Measurements from ENCODE around the gene RBM12.

The RBM12 gene

DNA sequence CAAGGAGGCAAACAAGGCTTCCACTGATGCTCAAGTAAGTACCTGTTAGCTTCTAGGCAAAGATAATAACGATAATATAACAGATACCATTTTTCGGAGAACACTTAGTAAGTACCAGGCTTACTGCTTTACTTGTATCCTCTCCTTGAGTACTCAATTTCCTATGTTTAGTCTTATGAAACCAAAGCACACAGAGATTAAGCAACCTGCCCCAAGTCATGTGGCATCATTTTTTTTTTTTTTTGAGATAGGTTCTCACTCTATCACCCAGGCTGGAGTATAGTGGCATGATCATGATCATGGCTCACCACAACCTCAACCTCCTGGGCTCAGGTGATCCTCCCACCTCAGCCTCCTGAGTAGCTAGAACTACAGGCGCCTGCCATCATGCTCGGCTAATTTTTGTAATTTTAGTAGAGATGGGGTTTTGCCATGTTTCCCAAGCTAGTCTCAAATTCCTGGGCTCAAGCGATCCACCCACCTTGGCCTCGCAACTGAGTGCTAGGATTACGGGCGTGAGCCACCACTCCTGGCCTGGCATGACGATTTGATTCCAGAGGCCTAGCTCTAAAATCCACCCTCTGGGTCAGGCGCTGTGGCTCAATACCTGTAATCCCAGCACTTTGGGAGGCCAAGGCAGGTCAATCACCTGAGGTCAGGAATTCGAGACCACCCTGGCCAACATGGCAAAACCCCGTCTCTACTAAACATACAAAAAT is 35.1 kb downstream of the RBM12 start:
- Histone ChIP-seq H3K27me3 (ENCODE audit: control insufficient read depth, insufficient read depth, low read length) (no peaks in the 10 kb centered on the region), H3K9me3 (replicated peaks; ENCODE audit: low read length) (no peaks in the 10 kb centered on the region), H3K4me1 (ENCODE audit: control insufficient read depth, insufficient read depth, low read length) (no peaks in the 10 kb centered on the region), H3K4me2 (ENCODE audit: low read length) (no peak overlapping the region), H3K36me3 (ENCODE audit: insufficient read depth, low read length) (peaks cover 63% of the 10 kb centered on the region), H3K9ac (ENCODE audit: low read depth, low read length) (no peak overlapping the region), H3K4me3 (ENCODE audit: low read length) (no peak overlapping the region)

DNA sequence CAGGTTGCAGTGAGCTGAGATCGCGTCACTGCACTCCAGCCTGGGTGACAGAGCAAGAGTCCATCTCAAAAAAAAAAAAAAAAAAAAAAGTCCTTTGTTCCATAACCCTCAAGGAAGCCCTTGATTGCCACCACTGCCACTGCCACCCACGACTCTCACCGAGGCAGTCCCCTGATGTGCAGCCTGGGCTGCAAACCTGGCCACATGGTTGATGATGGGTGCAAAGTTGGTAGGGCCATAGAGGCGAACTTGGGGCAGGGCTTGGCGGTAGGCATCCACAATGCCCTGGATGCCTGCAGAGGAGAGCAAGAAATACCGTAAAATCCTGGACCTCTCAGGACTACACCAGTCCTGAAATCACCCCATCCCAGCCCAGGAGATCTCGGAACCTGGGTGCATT is 37.6 kb downstream of the RBM12 start:
- Histone ChIP-seq H3K9me3 (replicated peaks; ENCODE audit: low read length) (no peaks in the 10 kb centered on the region), H3K4me3 (ENCODE audit: low read length) (no peak overlapping the region), H3K4me1 (ENCODE audit: control insufficient read depth, insufficient read depth, low read length) (no peaks in the 10 kb centered on the region), H3K9ac (ENCODE audit: low read depth, low read length) (no peak overlapping the region), H3K4me2 (ENCODE audit: low read length) (no peak overlapping the region), H3K27me3 (ENCODE audit: control insufficient read depth, insufficient read depth, low read length) (no peaks in the 10 kb centered on the region), H3K36me3 (ENCODE audit: insufficient read depth, low read length) (peaks cover 60% of the 10 kb centered on the region)

DNA sequence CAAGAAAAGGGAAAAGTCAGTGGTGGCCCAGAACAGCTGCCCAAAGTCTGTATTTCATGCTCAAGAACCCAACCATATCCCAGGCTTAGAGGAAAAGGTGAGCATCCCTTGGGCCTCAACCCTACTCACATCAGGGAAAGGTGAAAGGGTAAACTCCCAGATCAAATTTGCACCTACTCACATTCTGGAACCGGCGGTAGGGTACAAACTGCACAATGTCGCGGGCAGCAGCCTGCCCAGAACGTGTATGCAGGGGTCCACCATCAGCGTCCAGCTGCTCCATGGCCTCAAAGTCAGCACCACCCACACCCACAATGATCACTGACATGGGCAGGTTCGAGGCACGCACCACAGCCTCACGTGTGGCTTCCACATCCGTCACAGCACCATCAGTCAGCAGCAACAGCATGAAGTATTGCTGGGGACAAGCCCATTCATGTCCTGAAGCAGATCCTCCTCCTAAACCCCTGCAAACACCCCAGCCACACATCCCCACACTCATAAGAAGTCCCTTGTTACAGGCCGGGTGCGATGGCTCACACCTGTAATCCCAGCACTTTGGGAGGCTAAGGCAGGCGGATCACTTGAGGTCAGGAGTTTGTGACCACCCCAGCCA is 38.2 kb downstream of the RBM12 start:
- Histone ChIP-seq H3K4me2 (ENCODE audit: low read length) (no peak overlapping the region), H3K9me3 (replicated peaks; ENCODE audit: low read length) (no peaks in the 10 kb centered on the region), H3K4me1 (ENCODE audit: control insufficient read depth, insufficient read depth, low read length) (no peaks in the 10 kb centered on the region), H3K9ac (ENCODE audit: low read depth, low read length) (no peak overlapping the region), H3K4me3 (ENCODE audit: low read length) (no peak overlapping the region), H3K36me3 (ENCODE audit: insufficient read depth, low read length) (peaks cover 57% of the 10 kb centered on the region), H3K27me3 (ENCODE audit: control insufficient read depth, insufficient read depth, low read length) (no peaks in the 10 kb centered on the region)

DNA sequence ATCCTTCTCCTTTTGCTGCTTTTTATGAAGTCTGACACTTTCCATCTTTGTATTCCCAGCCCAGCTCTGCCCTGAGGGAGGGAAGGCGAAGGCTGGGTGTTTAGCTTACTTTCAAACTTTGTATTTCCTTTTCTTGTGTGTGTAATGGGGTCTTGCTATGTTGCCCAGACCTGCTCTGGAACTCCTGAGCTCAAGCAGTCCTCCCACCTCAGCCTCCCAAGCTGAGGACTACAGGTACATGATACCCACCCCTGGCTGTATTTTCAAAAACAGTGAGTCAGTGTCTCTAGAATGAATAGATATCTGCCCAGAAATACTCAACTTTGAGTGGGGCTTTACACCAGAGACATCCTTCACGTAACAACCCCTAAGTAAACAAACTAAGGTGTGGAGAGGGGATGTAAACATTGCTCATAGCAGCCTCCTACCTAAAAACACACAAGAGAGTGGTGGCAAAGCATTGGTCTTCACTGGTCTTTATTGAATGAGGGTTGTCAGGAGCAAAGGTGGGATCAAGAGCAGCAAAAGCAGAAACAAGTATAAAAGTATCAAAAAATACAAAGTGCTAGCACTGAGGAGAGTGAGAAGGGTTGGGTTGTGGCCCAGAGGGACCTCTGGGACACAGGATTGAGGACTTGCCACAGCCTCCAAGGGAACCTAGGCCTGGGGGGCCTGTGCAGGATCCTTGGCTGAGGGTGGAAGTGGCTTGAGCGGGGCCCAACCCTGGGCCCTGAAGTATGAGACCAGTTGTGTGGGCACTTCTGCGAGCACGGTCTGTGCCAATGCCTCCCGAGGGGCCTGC is 38.9 kb downstream of the RBM12 start:
- Histone ChIP-seq H3K36me3 (ENCODE audit: insufficient read depth, low read length) (peaks cover 57% of the 10 kb centered on the region), H3K9ac (ENCODE audit: low read depth, low read length) (no peak overlapping the region), H3K9me3 (replicated peaks; ENCODE audit: low read length) (no peaks in the 10 kb centered on the region), H3K27me3 (ENCODE audit: control insufficient read depth, insufficient read depth, low read length) (no peaks in the 10 kb centered on the region), H3K4me3 (ENCODE audit: low read length) (no peak overlapping the region), H3K4me2 (ENCODE audit: low read length) (no peak overlapping the region), H3K4me1 (ENCODE audit: control insufficient read depth, insufficient read depth, low read length) (no peaks in the 10 kb centered on the region)

DNA sequence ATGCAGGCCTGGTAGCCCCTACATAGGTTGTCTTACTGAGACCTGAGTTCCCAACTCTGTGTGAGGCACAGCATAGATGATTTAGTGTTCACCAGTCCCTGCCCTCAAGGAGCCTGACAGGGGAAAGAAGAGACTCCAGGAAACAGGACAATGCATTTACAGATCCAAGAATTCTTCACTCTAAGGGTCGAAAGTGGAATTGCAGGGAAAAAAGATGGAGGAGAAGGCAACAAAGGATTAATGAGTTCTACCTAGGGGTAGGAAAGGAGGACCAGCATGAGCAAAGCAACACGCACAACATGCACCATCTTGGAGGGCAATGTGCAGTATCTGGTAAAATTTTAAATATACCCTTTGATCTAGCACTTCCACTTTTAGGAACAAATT is 43.1 kb downstream of the RBM12 start:
- Histone ChIP-seq H3K4me3 (ENCODE audit: low read length) (no peak overlapping the region), H3K4me1 (ENCODE audit: control insufficient read depth, insufficient read depth, low read length) (peaks cover 25% of the 10 kb centered on the region), H3K9me3 (replicated peaks; ENCODE audit: low read length) (no peaks in the 10 kb centered on the region), H3K4me2 (ENCODE audit: low read length) (no peak overlapping the region), H3K36me3 (ENCODE audit: insufficient read depth, low read length) (peaks cover 26% of the 10 kb centered on the region), H3K27me3 (ENCODE audit: control insufficient read depth, insufficient read depth, low read length) (no peaks in the 10 kb centered on the region), H3K9ac (ENCODE audit: low read depth, low read length) (no peak overlapping the region)

DNA sequence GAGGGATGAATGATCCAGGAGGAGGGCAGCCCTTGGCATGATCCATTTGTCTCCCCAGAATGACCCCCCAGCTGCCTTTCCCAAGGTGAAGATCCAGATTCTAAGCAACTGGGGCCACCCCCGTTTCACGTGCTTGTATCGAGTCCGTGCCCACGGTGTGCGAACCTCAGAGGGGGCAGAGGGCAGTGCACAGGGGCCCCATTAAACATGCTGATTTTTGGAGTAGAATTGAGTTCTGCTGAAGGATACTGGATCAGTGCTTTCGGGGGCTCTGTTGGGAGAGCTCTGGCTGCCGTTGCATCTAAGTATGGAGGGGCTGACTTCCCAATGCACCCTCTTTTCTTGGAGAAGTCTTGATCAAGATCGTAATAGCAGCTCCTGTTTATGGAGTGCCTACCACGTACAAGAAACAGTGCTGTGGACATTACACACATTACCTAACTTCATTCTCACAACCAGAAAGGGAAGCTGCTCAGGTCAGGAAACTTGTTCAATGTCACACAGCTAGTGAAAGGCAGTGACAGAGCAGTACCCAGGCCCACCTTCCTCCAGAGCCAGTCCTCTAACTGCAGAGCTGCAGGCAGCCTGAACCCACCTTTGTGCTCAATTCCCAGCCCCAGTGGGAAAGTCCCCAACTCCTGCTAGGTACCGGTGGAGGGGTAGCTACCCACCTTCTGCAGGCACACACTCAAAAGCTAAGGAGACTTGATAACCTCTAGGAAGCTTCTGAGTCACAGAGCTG is 43.7 kb downstream of the RBM12 start:
- Histone ChIP-seq H3K4me3 (ENCODE audit: low read length) (no peak overlapping the region), H3K4me1 (ENCODE audit: control insufficient read depth, insufficient read depth, low read length) (peaks cover 26% of the 10 kb centered on the region)

DNA sequence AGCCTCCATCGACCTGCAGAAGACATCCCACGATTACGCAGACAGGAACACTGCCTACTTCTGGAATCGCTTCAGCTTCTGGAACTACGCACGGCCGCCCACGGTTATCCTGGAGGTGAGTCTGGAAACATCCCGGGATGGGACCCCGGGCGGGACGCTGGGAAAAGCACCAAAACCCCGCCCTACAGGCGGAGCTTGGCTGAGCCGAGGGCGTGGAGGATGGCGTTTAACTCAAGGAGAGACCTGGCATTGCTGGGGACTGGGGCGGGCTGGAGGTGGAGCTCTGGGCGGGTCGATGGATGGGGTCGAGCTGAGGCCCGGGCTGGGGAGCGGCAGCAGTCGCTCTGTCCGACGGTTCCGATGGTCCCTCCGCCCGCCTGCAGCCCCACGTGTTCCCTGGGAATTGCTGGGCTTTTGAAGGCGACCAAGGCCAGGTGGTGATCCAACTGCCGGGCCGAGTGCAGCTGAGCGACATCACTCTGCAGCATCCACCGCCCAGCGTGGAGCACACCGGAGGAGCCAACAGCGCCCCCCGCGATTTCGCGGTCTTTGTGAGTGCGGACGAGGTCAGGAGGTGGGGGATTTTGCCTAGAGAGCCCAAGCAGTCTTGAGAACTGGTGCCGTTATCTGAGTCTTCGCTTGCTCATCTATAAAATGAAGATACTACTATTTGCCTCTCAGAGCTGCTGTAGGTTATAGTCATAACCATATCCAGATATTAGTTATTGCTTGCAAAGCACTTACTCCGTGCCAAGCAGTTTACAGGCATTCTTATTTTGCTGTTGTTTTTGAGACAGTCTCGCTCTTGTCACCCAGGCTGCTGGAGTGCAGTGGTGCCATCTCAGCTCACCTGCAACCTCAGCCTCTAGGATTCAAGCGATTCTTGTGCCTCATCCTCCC is 45.3 kb downstream of the RBM12 start:
- Histone ChIP-seq H3K36me3 (ENCODE audit: insufficient read depth, low read length) (peaks cover 13% of the 10 kb centered on the region), H3K9ac (ENCODE audit: low read depth, low read length) (no peak overlapping the region), H3K9me3 (replicated peaks; ENCODE audit: low read length) (no peaks in the 10 kb centered on the region), H3K4me1 (ENCODE audit: control insufficient read depth, insufficient read depth, low read length) (peaks cover 33% of the 10 kb centered on the region), H3K4me2 (ENCODE audit: low read length) (peak overlapping the region; percentile 85), H3K4me3 (ENCODE audit: low read length) (peak overlapping the region; percentile 67), H3K27me3 (ENCODE audit: control insufficient read depth, insufficient read depth, low read length) (no peaks in the 10 kb centered on the region)

More for the DNA sequence above, 43.7 kb downstream of the RBM12 start:
- Histone ChIP-seq H3K36me3 (ENCODE audit: insufficient read depth, low read length) (peaks cover 20% of the 10 kb centered on the region), H3K4me2 (ENCODE audit: low read length) (no peak overlapping the region), H3K9me3 (replicated peaks; ENCODE audit: low read length) (no peaks in the 10 kb centered on the region), H3K9ac (ENCODE audit: low read depth, low read length) (no peak overlapping the region), H3K27me3 (ENCODE audit: control insufficient read depth, insufficient read depth, low read length) (no peaks in the 10 kb centered on the region)

DNA sequence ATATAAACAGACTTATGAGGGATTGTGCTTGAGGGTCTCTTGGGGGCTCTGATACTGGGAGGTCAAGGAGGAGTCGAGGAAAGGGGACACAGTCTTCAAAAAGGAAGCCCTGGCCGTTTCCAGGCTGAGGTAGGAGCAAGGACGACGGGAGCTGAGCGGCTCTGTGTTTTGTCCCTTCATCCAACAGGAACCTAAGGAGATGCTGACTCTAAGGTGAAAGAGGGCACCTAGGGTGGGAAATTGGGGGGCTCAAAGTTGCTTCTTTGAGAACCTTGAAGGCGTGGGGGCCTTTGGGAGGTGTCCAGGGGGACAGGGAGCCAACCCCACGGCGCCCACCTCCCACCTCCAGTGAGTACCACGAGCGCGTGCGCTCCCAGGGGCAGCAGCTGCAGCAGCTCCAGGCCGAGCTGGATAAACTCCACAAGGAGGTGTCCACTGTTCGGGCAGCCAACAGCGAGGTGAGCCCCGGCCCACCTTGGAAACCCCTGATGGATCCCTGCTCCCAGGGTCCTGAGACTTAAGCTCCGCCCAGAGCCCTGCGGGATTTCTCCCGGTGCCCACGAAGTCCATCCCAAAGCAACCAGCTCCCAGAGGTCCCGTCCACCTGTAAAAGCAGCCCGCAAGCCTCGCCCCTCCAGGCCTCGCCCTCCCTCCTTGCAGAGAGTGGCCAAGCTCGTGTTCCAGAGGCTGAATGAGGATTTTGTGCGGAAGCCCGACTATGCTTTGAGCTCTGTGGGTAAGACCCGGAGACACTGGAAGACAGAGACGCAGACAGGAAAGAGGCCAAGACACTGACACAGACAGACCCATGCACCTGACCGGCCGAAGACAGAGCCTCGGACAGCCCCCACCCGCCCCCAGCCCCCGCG is 46.2 kb downstream of the RBM12 start:
- peak overlapping the region; percentile 71 for H3K9ac ChIP-seq (ENCODE audit: low read depth, low read length)
- H3K4me2 ChIP-seq (ENCODE audit: low read length), result peak overlapping the region; percentile 85
- peak overlapping the region; percentile 67 for H3K4me3 ChIP-seq (ENCODE audit: low read length)
- no peaks in the 10 kb centered on the region for H3K9me3 ChIP-seq (replicated peaks; ENCODE audit: low read length)
- no peaks in the 10 kb centered on the region for H3K27me3 ChIP-seq (ENCODE audit: control insufficient read depth, insufficient read depth, low read length)
- peaks cover 13% of the 10 kb centered on the region for H3K36me3 ChIP-seq (ENCODE audit: insufficient read depth, low read length)
- peaks cover 33% of the 10 kb centered on the region for H3K4me1 ChIP-seq (ENCODE audit: control insufficient read depth, insufficient read depth, low read length)

DNA sequence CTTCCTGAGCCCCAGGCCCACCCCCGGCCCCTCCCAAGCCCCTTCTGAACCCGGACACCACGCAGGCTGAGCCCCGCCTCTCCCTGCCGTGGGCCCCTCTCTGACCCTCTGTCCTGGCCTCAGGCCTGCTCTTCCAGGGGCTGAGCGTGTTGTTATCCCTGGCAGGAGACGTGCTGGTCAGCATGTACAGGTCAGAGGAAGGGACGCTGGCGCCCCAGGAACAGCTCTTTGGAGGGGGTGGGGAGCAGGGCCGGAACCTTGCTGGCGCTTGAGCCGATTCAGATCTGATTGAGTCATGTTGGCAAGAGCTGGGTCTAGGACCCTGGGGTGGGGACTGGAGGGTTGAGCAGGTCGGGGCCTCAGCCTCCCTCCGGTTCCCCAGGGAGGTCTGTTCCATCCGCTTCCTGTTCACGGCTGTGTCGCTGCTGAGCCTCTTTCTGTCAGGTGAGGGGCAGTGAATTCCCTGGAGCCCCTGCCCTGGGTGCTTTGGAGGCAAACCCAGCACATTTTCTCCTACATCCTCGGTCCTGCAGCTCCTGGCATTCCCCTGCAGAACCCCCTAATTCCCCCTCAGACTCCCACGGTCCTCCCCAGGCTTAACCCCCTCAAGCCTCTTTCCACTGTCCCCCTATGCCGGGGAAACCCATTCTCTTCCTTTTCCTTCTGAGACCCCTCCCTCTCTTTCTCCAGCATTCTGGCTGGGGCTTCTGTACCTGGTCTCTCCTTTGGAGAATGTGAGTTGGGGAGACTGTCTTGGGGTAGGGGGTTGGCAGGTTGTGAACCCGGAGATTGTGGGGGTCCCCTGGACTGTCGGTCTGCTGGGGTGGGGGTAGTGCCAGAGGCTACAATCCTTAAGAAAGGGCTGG is 47.1 kb downstream of the RBM12 start:
- Histone ChIP-seq H3K4me2 (ENCODE audit: low read length) (peak overlapping the region; percentile 85), H3K9me3 (replicated peaks; ENCODE audit: low read length) (no peaks in the 10 kb centered on the region), H3K27me3 (ENCODE audit: control insufficient read depth, insufficient read depth, low read length) (no peaks in the 10 kb centered on the region), H3K4me3 (ENCODE audit: low read length) (peak overlapping the region; percentile 67), H3K4me1 (ENCODE audit: control insufficient read depth, insufficient read depth, low read length) (peaks cover 33% of the 10 kb centered on the region), H3K36me3 (ENCODE audit: insufficient read depth, low read length) (peaks cover 13% of the 10 kb centered on the region), H3K9ac (ENCODE audit: low read depth, low read length) (peak overlapping the region; percentile 71)
